ENCODE measurements around the gene DOCK4. TPM values are rescaled to one million over a fixed set of nuclear protein-coding genes. Genes with fewer than 3 reads are reported as not detected.

The DOCK4 gene
- polyA plus RNA-seq, 3 donors, result 19.3 to 22.7 (median 20.0) TPM

- no peak for DNase-seq (ENCODE audit: low read depth in 3 of 3, low spot score in 2 of 3)
These were observed 332.1 kb downstream of the DOCK4 start for GRCh38 chr7:111873963-111874690.

- DNase-seq (ENCODE audit: low read depth in 3 of 3, low spot score in 2 of 3), result no peak
These were observed 332.9 kb downstream of the DOCK4 start for GRCh38 chr7:111873326-111873646.

DNA sequence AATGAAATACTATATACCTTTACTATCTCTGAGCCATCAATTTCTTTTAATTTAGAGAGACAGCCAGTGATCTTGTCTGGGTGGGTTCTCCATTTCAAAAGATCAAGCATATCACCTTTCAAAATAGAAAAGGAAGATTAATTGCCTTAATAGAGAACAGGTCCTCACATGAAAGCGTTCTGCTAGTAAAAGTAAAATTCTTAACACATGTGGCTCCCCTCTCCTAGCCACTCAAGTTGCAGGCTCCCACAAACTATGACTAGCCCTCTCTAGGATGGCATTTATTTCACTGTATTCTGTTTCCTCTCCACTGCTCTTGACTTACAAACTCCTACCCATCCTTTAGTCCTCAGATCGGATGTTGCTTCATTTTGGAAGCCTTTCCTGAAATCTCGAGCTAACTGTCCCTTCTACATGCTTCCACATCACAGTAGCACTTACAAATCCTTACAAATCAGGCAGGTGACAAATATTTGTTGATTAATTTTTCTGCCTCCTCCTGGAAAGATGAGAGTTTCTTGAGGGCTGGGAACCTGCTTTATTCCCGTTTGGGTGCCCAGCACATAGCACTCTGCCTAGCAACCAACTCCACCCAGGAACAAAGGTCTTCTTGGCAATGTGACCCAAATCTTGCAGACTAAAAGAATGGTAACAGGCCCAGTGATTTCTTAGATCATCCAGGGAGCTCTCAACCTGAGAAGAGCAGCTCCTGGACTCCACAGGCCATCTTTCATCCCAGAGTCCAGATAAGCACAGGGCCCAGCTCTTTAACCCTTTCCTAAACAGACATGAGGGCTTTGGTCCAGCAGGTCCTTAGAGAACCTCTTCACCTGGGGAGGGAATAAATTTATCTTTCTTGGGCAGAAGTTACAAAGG lies 333.5 kb downstream of the DOCK4 start:
- no peak for DNase-seq (ENCODE audit: low read depth in 3 of 3, low spot score in 2 of 3)

GRCh38 chr7:111871283-111871682 lies 334.9 kb downstream of the DOCK4 start:
- DNase-seq (ENCODE audit: low read depth in 3 of 3, low spot score in 2 of 3), result no peak

DNA sequence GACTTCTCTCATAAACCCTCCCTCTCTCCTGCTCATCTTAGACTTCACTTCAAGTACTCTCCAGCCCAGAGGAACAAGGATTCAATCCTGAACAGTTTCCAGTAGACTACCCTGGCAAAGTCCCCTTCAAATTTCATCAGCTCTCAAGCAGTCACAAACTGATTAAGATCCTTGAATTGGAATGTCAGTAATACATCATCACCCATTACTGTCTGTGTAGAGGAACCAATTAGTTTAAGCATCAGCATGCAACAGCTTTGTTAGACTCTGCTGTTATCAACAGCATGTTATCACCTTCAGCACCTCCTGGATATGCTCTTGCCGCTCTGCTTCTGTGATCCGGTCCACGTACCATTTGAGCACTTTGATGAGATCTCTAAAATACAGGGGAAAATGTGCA lies 336.9 kb downstream of the DOCK4 start:
- DNase-seq (ENCODE audit: low read depth in 3 of 3, low spot score in 2 of 3), result no peak

DNA sequence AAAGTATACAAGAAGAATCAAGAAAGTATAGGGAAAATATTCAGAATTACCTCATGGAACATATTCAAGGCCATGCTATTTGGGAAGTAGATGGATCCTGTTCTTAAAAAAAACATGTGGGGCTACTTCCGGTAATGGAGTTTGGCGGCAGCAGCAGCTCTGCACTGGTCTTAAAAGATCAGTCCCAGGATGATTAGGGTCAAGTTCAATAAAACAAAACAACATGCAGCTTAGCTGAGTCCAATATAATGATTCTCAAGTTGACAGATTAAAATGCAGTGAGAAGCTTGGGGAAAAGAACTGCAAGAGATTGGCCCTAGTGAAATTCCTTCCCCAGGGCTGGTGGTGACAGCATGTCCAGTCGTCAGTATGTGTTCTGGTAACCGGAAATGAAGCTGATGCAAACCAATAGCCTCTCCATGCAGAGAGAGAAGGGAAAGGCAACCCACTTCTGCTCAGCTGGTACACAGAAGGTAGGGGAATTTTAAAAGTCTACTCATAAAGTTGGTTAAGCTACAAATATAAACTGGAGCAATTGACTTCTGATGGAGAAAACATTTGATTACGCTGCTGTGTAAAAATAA lies 338.8 kb downstream of the DOCK4 start:
- no peak for DNase-seq (ENCODE audit: low read depth in 3 of 3, low spot score in 2 of 3)

- no peak for DNase-seq (ENCODE audit: low read depth in 3 of 3, low spot score in 2 of 3)
These were observed 339.4 kb downstream of the DOCK4 start for GRCh38 chr7:111866787-111867186.

GRCh38 chr7:111865430-111865829 lies 340.8 kb downstream of the DOCK4 start:
- DNase-seq (ENCODE audit: low read depth in 3 of 3, low spot score in 2 of 3), result no peak

DNA sequence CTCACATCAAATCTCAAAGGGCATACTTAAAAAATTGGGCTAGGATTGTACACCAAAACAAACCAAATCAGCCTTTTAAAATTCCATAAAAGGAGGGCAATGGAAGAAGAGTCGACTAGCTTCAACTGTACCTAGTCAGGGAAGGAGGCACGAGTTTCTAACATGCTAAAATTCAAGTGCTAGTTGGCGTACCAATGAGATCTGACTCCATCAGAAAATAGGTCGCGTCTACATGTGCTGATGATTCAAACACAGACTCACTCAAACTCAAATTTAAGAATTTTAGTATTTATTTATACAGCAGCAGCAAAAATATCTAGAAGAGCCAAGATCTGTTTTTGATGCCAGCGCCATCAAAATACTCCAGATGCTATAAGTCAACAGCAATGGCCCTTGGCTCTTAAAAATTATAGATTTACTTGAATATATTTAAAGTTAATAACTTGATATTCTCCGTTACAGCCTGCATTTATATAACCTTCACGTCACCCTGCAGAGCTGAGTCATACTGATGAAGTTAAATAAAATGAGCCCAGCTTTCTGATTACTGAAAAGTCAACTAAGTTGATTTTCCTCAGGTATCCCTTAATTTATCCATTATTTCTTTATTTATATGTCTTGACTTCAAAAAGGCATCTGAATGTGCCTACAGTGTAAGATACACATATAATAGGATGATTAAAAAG lies 341.8 kb downstream of the DOCK4 start:
- no peak for DNase-seq (ENCODE audit: low read depth in 3 of 3, low spot score in 2 of 3)

DNA sequence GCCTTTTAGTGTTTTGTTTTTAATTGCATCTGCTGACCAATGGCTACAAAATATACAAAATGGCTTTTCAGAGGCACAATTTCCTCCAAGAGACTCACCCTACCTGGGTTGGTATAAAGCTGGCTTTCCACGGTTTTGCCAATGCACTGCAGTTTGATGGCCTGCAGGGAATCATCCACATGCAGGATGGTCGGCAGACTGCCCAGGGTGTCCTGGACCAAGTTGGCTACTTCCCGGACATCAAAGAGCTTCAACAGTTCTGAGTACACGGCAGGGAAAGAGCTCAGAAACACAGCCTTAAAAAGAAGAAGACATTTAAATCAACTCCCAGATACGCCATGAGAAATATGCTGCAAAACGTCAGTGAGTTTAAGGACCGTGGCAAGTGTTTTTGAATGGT lies 342.9 kb downstream of the DOCK4 start:
- DNase-seq (ENCODE audit: low read depth in 3 of 3, low spot score in 2 of 3), result no peak

GRCh38 chr7:111860248-111860647 lies 346.0 kb downstream of the DOCK4 start:
- DNase-seq (ENCODE audit: low read depth in 3 of 3, low spot score in 2 of 3), result no peak

GRCh38 chr7:111858331-111858730 lies 347.9 kb downstream of the DOCK4 start:
- no peak for DNase-seq (ENCODE audit: low read depth in 3 of 3, low spot score in 2 of 3)

DNA sequence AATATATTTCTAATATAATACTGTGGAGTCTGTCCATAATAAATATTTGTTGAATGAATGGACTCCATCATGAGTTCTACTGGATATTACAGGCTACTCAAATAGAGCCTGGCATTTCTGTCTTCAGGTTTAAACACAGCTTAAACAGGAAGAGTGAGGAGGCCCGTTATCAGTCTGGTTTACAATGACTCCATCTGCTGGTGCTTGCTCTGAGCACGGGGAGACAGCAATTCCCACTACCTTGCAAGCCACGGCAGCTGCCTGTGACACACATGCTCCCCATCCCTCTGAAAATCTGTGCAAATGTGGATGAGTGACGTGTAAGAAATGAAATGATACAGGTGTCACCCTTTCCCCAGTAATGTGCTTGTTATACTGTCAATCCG lies 350.4 kb downstream of the DOCK4 start:
- DNase-seq (ENCODE audit: low read depth in 3 of 3, low spot score in 2 of 3), result no peak

DNA sequence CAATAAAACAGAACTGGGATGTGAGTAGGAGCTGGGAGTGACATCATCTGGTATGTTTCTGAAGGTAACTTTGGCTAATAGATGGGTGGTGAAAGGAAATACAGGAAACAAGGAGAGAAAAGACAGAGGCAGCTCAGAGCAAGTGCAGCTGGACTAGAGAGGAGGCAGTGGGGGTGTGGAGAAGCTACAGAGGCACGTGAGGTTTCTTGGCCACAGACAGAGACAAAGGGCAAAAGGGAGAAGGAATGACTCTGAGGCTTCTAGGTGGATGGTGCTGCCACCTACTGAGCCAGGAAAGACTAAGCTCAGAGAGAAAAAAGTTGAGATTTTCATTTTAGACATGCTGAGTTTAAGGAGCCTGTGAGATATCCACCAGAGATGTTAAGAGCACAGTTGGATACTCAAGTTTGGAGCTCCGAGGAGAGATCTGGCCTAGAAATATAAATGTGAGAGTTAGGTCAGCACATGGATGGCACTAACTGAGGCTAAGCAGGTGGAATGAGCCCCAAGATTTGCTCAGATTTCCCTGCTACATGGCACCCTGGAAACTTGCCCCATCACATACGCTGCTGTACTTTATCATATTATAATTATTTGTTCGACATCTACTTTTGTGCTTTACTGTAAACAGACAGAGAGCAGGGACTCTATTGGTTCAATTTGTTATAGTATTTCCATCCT lies 350.9 kb downstream of the DOCK4 start:
- no peak for DNase-seq (ENCODE audit: low read depth in 3 of 3, low spot score in 2 of 3)

DNA sequence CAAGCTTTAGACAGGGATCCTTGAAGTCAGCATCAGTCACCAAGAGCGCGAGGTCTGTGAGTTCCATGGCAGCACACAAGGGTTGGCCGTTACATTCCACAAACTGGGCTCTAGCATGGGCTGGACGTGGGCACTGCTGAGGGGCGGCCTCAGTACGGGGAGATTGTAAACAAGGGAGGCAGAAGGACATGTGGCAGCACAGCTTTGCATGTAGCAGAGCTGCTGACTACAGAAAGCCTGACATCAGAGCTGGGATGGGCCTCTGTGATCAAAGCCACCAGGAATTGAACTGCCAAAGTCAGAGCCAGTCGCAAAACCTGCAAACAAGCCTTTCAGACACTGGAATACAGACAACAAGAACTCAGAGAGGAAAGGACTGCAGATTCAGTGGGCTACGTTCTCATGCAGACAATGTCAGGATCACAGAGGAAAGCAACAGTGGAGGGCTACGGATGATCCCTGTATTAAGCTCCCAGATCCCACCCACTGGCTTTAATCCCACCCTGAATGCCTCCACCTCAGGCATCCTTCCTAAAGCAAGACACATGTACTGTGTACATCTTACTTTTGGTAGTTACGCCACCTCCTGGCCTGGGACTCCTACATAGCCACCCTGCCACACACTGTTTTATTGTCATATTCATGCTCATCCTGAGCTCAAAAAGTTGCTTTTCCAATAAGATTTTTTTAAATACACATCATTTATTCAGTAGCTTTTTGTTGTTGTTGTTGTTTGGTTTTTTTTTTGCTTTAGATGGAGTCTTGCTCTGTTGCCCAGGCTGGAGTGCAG lies 352.8 kb downstream of the DOCK4 start:
- DNase-seq (ENCODE audit: low read depth in 3 of 3, low spot score in 2 of 3), result no peak

DNA sequence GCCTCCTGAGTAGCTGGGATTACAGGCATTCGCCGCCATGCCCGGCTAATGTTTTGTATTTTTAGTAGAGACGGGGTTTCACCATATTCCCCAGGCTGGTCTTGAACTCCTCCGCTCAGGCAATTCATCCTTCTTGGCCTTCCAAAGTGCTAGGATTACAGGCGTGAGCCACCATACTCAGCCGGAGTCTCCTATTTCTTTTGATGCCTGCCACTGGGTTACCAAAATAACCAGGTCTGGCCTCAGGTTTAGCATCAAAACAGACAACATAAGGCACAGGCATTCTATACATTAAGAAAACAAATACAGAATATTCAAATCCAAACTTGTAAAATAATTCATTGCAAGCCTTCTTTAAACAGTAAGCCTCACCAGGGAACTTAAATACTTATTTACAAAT lies 354.1 kb downstream of the DOCK4 start:
- no peak for DNase-seq (ENCODE audit: low read depth in 3 of 3, low spot score in 2 of 3)

DNA sequence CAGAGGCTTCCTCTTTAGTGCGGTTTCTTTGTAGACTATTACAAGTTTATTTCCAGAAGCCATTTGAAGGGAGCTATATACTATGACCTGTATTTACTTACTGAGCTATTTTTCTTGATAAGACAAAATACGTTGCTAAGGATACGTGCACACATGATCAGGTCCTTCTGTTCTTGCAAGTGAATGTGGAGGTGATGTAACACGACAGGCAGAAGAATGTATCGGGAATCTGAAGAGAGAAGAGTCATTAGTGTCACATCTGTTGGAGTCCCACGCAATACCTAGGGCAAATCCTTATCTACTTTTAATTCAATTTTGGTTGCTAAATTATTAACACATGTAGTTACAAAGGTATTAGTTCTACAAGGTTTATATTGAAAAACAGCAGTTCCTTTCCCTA lies 359.3 kb downstream of the DOCK4 start:
- DNase-seq (ENCODE audit: low read depth in 3 of 3, low spot score in 2 of 3), result no peak

DNA sequence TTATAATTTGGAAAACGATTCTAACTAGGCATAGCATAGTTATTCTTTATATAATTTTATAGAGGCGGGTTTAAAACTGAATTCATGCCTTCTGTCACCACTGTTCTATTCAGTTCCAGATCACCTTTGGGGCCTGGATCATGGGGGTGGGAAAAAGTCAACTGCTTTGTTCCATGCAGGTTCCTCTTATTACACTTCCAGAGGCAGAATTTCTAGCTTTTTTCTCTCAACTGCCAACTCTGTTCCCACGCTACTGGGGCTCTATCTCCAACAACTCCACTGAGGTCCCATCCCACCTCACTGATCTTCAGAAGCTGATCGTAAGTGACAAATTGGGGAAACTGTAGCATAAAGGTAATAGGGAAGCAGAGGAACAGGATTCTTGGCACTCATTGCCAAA lies 360.3 kb downstream of the DOCK4 start:
- no peak for DNase-seq (ENCODE audit: low read depth in 3 of 3, low spot score in 2 of 3)

DNA sequence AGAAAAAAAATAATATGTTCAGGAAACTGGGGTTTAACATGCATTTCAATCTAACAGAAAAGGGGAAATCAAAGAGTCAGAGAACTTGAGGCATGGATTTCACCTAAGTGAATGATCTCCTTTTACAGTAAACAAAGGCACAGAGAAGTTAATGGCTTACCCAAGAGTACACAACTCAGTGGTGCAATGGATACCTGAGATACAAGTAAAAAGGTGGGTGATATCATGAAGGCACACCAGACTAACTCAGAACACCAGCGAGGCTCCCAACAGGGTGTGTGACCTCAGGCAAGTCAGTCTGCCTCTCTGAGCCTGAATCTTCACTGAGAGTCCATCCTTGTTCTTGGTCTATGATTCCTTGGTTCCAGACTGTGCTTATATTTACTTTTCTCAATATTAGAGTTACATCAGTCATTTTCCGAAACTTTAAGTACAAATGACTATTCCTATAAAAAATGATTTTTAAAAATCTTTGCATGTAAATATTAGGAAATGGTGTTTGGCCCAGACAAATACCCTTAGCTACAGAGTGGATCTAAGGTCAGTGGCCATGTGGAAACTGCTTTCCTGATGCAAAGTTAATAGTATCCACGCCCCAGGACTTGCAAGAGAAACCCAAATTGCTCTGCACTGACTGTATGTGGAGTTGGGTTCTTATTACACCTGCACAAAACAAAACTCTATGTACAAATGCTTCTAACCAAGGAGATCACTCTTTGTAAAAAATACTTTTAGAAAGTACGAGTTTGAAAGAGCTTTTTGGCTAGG lies 361.1 kb downstream of the DOCK4 start:
- no peak for DNase-seq (ENCODE audit: low read depth in 3 of 3, low spot score in 2 of 3)

Measured in right renal cortex interstitium (tissue), 3 donors.